ENCODE data around the gene USP4. TPM values are rescaled to one million over a fixed set of nuclear protein-coding genes. Genes with fewer than 3 reads are reported as not detected.
A peak's percentile ranks its signal among the peaks of the same experiment; 100 is the strongest.

The USP4 gene, protein sequence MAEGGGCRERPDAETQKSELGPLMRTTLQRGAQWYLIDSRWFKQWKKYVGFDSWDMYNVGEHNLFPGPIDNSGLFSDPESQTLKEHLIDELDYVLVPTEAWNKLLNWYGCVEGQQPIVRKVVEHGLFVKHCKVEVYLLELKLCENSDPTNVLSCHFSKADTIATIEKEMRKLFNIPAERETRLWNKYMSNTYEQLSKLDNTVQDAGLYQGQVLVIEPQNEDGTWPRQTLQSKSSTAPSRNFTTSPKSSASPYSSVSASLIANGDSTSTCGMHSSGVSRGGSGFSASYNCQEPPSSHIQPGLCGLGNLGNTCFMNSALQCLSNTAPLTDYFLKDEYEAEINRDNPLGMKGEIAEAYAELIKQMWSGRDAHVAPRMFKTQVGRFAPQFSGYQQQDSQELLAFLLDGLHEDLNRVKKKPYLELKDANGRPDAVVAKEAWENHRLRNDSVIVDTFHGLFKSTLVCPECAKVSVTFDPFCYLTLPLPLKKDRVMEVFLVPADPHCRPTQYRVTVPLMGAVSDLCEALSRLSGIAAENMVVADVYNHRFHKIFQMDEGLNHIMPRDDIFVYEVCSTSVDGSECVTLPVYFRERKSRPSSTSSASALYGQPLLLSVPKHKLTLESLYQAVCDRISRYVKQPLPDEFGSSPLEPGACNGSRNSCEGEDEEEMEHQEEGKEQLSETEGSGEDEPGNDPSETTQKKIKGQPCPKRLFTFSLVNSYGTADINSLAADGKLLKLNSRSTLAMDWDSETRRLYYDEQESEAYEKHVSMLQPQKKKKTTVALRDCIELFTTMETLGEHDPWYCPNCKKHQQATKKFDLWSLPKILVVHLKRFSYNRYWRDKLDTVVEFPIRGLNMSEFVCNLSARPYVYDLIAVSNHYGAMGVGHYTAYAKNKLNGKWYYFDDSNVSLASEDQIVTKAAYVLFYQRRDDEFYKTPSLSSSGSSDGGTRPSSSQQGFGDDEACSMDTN
- total RNA-seq (2021; fragmentation: NEBNext Ultra II Directional; extraction: Animal tissue kit (Norgen Biotek cat#: 25700)) (27.8 and 28.3 TPM in 2 replicates), polyA plus RNA-seq (2011; rRNA removed) (14.2 and 16.0 TPM in 2 replicates), polyA minus RNA-seq (2011; rRNA and poly(A)+ RNA removed) (57.9 and 74.3 TPM in 2 replicates)
- polyA plus RNA-seq (2011; cell fraction: cytosol; rRNA removed), result 21.1 TPM
- polyA plus RNA-seq (2011; cell fraction: nucleus; rRNA removed), result 18.3 TPM
- polyA plus RNA-seq (2012, experiment 1 of 2), result 22.8 to 29.2 TPM (median 25.8 TPM) in 4 replicates
- polyA plus RNA-seq (2012, experiment 2 of 2), result 10.1 TPM
- 25.6 TPM for polyA plus RNA-seq (2013, experiment 1 of 2)
- 23.7 TPM for polyA plus RNA-seq (2013, experiment 2 of 2)
- 17.2 TPM for polyA minus RNA-seq (2011; cell fraction: cytosol; rRNA and poly(A)+ RNA removed)
- 24.7 TPM for polyA minus RNA-seq (2011; cell fraction: nucleus; rRNA and poly(A)+ RNA removed)
- long read RNA-seq, experiment 1, partial matches to known transcripts, result 4 of 7 reads
- long read RNA-seq, experiment 1, other reads (novel, unspliced or antisense), result 3 of 7 reads
- long read RNA-seq, experiment 2, partial matches to known transcripts, result 7 of 10 reads
- long read RNA-seq, experiment 2, other reads (novel, unspliced or antisense), result 1 of 10 reads

DNA sequence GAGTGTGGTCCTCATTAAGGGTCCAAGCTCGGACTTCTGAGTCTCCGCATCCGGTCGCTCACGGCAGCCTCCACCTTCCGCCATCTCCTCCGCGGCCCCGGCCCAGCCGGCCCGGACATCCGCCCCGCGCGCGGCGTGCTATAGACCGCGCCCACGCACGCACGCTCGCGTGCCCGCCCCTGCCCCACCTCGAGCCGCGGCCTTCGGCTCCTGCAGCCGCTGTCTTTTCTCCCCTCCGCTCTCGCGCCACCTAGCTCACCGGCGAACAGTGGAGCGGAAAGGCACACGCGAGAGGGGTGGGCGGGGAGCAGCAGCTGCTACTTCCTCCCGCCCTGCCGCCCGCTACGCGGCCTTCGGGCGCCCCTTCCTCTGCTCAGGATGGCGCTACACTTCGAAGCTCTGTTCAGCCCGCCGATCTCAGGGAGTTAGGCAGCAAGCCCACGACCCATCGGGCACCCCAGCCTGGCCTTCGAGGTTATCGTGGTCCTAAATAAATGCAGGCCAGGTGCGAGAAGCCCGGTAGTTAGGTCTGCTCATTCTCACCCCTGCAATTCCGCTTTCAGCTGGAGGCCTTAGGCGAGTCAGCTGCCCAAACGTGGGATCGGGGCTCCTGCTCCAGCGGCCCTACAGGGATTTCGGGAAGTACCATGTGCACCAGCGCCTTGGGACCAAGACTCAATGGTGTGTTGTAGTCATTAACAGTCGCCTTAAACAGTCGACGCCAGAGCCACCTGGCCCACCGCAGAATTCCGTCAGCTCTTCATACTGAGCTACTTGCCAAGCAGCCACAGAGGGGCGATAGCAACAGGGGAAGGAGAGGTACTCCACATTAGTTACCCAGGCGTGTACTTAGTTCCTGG is at the start of gene USP4:
USP4 (minus strand) TSS at position 113 of the 860 bp plus-strand sequence; CDS start at position 84, 29 bp downstream.
- Histone ChIP-seq H3K79me1 (ENCODE audit: low read depth, low read length) (no peaks in the 10 kb centered on the region), H3K56ac (replicated peaks; ENCODE audit: insufficient read length, low read depth, low read length) (peak within 1 kb of the TSS; percentile 70), H3K27ac (ENCODE audit: low read depth, low read length) (peak within 1 kb of the TSS; percentile 70; the same call in 1 of the 2 replicates), H3K4ac (replicated peaks; ENCODE audit: insufficient read length, low read depth, low read length) (peak within 1 kb of the TSS; percentile 92), H3K23ac (ENCODE audit: insufficient read length) (no peak within 1 kb of the TSS), H3K36me3 (ENCODE audit: control insufficient read depth in 2 of 4, insufficient read depth in 4 of 4, low read length in 3 of 4) (peaks cover 0 to 3% (median 0%) of the 10 kb centered on the region in 4 experiments; a peak in 2 of 8 replicates), H2AK5ac (ENCODE audit: low read depth, low read length) (no peak within 1 kb of the TSS), H2BK12ac (ENCODE audit: low read depth, low read length) (peak within 1 kb of the TSS; percentile 77), H4K5ac (ENCODE audit: insufficient read length, low read depth, low read length) (peak within 1 kb of the TSS; percentile 88), H3K18ac (ENCODE audit: extremely low read depth, low read length) (peak within 1 kb of the TSS; percentile 96), H3K27me3 (replicated peaks in 1 of 4; ENCODE audit: control insufficient read depth in 3 of 4, extremely low read depth in 1 of 4, insufficient read depth in 3 of 4, low read length in 3 of 4) (no peaks in the 10 kb centered on the region; a peak in 1 of 7 replicates), H3K9ac (replicated peaks in 1 of 4; ENCODE audit: extremely low read depth in 1 of 4, low read depth in 3 of 4, low read length in 3 of 4) (peak within 1 kb of the TSS; percentile 29 to 66 (median 50)), H3K14ac (ENCODE audit: insufficient read length) (no peak within 1 kb of the TSS), H3K4me3 (ENCODE audit: extremely low read depth in 1 of 4, insufficient read depth in 2 of 4, low read depth in 3 of 4, low read length in 4 of 4) (peak within 1 kb of the TSS; percentile 59 to 75 (median 74)), H2BK20ac (ENCODE audit: low read length) (0 out of 2 replicates have a peak within 1 kb of the TSS, but pooled peaks have one; percentile 34), H4K20me1 (replicated peaks in 1 of 2; ENCODE audit: control insufficient read depth in 1 of 2, insufficient read depth in 2 of 2, low read length in 2 of 2) (no peaks in the 10 kb centered on the region), H4K8ac (ENCODE audit: extremely low read depth, insufficient read depth, low read length) (peak within 1 kb of the TSS; percentile 54), H3K23me2 (ENCODE audit: low read depth, low read length) (peaks cover 8% of the 10 kb centered on the region), H3K4me2 (ENCODE audit: insufficient read depth in 1 of 2, low read depth in 2 of 2, low read length in 2 of 2) (peak within 1 kb of the TSS; percentile 64 to 87), H4K91ac (replicated peaks; ENCODE audit: insufficient read length, low read length) (peak within 1 kb of the TSS; percentile 91), H3K79me2 (ENCODE audit: control insufficient read depth in 1 of 2, insufficient read depth in 2 of 2, low read length in 2 of 2) (peaks cover 0 to 5% of the 10 kb centered on the region in 2 experiments; a peak in 1 of 4 replicates), H3K9me3 (ENCODE audit: insufficient read depth in 2 of 2, low read depth in 1 of 2, low read length in 1 of 2) (no peaks in the 10 kb centered on the region), H2BK15ac (ENCODE audit: low read length) (peak within 1 kb of the TSS; percentile 99), H3K4me1 (replicated peaks in 1 of 4; ENCODE audit: control insufficient read depth in 3 of 4, insufficient read depth in 4 of 4, low read length in 3 of 4) (peaks cover 0 to 11% (median 5%) of the 10 kb centered on the region in 4 experiments; a peak in 4 of 7 replicates), H2AFZ (ENCODE audit: low read length) (peak within 1 kb of the TSS; percentile 88), H2BK5ac (ENCODE audit: low read depth, low read length) (peak within 1 kb of the TSS; percentile 93), H2BK120ac (replicated peaks; ENCODE audit: low read depth, low read length) (peak within 1 kb of the TSS; percentile 84)
- peak; percentile 52 for FAIRE-seq
- CTCF ChIA-PET (ENCODE audit: partially characterized antibody), result interaction anchor here (0.5 to 2.8 kb wide), 25 partner anchors 7 to 360 kb away, joined by 3 to 18 read pairs (median 4); partner anchors contain the start of genes KLHDC8B and TCTA
- WGBS, 2 experiments (ENCODE audit: extremely low coverage in 1 of 2, insufficient coverage in 1 of 2, insufficient read length in 1 of 2, insufficient replicate concordance in 2 of 2, low coverage in 1 of 2, low lambda C conversion rate in 2 of 2, missing lambda C conversion rate in 1 of 2), result 2% methylated on average over 69 of the region's 70 CpGs; no CpG with 5 or more reads in 1 of the 2 experiments
- POLR2A ChIA-PET (ENCODE audit: partially characterized antibody), result interaction anchor here (0.7 to 4.2 kb wide), 31 partner anchors 11 to 350 kb away, joined by 3 to 45 read pairs (median 4); partner anchors contain the start of genes AMT, GPX1, NICN1 and P4HTM
- DNase-seq (ENCODE audit: low read depth in 1 of 2, low spot score in 2 of 2), result peak; percentile 43 to 81
- TF ChIP-seq CHD2 (IDR thresholded peaks at IDR 0.05; ENCODE audit: low read length) (no peak), YY1 (IDR thresholded peaks at IDR 0.05; ENCODE audit: low read depth, low read length) (peak; percentile 38; the same call in 1 of the 2 replicates), POU5F1 (IDR thresholded peaks at IDR 0.05; ENCODE audit: low read depth, low read length) (no peak), CHD1 (IDR thresholded peaks at IDR 0.05; ENCODE audit: low read depth, low read length) (no peak)
